DMS53 (cell line): Measurements from ENCODE around the gene DDAH1.
A peak's percentile ranks its signal among the peaks of the same experiment; 100 is the strongest.

Source experiments
- DNase-seq: peaks from one replicate; lab custom pipeline; 2025; lab: John Stamatoyannopoulos, UW

The DDAH1 gene

GRCh38 chr1:85303440-85304162 lies 161.4 kb downstream of the DDAH1 start:
- no peak for DNase-seq

DNA sequence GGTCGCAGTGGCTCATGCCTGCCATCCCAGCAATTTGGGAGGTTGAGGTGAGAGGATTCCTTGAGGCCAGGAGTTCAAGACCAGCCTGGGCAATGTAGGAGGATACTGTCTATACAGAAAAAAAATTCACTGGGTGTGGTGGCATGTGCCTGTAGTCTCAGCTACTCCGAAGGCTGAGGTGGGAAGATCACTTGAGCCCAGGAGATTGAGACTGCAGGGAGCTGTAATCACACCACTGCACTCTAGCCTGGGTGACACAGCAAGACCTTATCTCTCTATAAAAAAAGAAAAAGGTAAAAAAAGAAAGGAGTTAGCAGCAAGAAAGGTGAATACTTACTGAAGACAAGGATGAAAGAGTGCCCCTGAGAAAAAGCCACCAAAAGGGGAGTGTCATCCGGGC lies 164.8 kb downstream of the DDAH1 start:
- no peak for DNase-seq

DNA sequence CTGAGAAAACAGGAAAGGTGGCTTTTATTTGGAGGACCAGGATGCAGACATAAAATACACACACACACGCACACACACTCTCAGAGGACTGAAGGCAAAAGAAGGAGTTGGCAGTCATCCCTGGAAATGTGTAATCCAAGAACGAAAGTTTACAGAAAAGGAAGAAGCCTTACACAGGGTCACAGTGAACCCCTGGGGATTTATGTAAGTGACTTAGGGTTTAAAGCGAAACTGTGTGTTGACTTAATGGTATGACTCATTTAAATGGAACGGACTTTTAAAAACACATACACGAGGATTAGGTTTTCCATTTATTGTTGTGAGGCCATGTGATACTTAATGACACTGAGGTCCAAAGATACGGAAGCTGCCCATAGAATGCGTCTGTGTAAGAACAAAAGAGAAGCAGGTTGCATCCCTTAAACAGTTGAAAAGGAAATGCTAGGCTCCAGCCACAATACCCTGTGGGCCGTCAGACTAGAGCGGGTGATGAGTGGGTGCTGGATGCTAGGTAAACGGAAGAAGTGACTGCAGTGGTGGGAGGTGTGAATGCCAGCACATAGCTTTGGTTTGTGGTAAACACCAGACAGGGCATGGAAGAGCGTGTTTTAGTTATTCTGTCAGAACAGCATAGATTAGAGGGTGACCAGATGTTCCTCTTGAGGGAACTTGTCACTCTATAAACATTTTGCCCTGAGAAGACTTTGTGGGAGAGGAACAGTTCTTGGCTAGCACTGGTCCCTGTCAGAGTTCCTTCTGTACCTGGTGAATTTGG lies 166.9 kb downstream of the DDAH1 start:
- DNase-seq: peak; percentile 94

DNA sequence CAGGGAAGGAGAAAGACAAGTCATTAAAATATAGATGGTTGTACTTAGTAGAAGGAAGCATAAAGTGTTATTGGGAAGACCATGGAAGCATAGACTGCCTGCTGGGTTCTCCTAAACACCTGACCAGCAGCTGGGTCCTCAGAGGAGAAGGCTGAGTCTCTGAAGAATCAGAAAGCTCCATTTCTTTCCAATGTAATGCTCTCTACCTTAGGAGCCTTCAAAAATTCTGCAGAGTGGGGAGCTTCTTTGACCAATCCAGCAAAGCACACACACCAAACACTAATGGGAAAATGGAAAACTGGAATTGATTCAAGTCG lies 167.5 kb downstream of the DDAH1 start:
- no peak for DNase-seq

- no peak for DNase-seq
These were observed 168.0 kb downstream of the DDAH1 start for GRCh38 chr1:85296980-85297379.

- DNase-seq: peak; percentile 14
These were observed 169.3 kb downstream of the DDAH1 start for GRCh38 chr1:85295654-85296053.

- peak; percentile 47 for DNase-seq
These were observed 169.9 kb downstream of the DDAH1 start for GRCh38 chr1:85295006-85295431.

DNA sequence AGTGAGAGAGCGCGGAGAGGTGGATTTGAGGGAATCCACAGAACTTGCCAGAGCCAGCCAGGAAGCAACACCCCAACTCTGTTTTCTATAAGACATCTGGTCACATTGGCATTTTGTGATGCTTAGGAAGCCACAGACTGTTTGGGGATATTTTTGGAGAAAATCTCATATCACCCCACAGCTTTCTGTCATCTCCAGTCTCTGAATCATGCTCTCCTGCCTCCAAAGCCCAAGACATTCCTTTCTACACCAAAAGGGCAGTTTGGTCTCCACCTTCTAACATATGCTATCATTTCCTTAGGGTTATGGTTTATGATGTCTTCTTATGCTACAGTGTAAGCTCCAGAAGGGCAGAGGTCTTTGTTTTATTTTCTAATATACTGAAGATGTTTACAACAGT lies 174.1 kb downstream of the DDAH1 start:
- DNase-seq: no peak

- no peak for DNase-seq
These were observed 175.1 kb downstream of the DDAH1 start for GRCh38 chr1:85289848-85290335.

DNA sequence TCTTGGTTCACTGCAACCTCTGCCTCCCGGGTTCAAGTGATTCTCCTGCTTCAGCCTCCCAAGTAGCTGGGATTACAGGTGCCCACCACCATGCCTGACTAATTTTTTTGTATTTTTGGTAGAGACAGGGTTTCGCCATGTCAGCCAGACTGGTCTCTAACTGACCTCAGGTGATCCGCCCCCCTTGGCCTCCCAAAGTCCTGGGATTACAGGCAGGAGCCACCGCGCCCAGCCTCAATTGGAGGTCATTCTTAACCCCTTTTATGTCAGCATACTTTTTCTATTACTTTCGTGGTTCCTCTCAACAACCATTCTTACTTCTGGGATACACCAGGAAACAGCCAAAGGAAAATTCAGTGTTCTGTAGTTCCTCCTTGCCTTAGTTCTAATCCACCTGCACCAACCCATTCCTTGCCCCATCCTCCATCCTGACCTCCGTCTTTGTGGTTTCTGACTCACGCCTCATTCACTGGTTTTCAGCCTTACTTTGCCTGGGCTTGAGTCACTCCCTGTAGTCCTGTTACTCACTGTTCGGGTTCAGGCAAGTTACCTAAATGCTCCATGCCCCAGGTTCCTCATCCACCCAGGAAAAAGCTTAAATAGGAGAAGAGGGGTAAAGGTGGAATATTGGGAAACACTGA lies 175.6 kb downstream of the DDAH1 start:
- peak; percentile 19 for DNase-seq

GRCh38 chr1:85284202-85284601 lies 180.8 kb downstream of the DDAH1 start:
- no peak for DNase-seq

DNA sequence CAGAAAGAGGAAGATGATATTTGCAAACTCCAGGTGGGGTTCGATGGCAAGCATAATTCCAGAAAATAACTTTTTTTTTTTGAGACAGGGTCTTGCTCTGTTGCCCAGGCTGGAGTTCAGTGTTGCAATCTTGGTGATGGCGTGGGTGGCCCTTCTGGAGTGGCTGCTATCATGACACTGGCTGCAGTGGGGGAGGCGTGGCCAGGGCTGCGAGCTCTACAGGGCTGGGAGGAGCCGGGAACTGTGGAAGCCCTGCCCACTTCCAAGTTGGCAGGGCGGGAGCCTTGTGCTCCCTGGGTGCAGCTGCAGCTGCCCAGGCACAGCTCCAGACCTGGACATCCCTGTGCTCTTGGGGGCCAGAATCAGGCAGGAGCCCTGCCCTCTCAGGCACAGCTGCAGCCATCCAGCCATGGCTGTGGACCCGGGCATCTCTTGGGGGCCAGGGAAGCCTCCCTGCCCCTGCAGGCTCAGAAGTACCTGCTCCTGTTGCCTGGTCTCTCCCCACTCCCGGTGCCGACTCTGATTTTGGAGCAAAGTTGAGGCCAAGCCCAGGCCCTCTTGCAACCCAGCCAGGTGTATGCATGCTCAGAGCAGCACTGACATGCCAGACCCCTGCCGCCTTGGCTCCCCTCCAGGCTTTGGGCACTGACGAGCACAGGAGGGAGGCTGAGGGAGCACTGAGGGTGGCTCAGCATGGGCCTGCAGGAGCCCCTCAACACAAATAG lies 181.3 kb downstream of the DDAH1 start:
- peak; percentile 35 for DNase-seq

- peak; percentile 46 for DNase-seq
These were observed 182.5 kb downstream of the DDAH1 start for GRCh38 chr1:85282424-85282823.

- no peak for DNase-seq
These were observed 184.3 kb downstream of the DDAH1 start for GRCh38 chr1:85280636-85281035.

DNA sequence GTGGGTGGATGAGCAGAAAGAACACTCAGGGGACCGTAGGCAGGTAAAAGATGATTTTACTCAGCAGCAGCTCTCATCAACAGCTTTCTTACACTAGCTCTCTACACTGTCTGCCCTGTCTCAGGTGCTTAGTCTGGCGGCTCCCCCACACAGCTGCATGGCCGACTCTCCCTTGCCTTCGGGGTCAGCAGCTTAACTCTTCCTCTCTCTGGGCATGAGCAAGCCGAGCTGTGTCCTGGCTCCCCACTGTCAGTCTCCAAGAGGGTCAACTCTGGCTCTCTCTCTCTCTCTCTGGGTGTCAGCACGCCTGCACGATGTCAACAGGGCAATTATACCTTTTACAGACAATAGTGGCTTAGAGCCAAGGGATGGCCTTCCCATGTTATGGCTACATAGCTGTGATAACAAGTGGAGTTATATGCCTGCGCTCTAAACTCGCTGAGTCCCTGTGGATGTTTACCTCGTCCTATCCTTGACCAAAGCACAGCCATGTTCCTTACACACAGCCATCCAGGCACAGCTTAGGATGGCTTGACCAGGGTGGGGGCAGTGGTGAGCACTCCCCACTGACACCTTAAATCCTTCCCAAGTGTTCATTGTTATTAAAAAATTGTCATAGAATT lies 185.4 kb downstream of the DDAH1 start:
- DNase-seq: peak; percentile 19

- DNase-seq: peak; percentile 65
These were observed 186.1 kb downstream of the DDAH1 start for GRCh38 chr1:85278853-85279314.

- peak; percentile 35 for DNase-seq
These were observed 187.2 kb downstream of the DDAH1 start for GRCh38 chr1:85277802-85278201.

- DNase-seq: no peak
These were observed 187.8 kb downstream of the DDAH1 start for GRCh38 chr1:85276978-85277639.

- DNase-seq: peak; percentile 100
These were observed 188.6 kb downstream of the DDAH1 start, which contains the start of gene BCL10 for GRCh38 chr1:85276215-85276977. Gene BCL10, minus strand, starts transcription at chr1:85276632. Its CDS starts 280 bp downstream, at chr1:85276352.

- peak; percentile 73 for DNase-seq
These were observed 189.2 kb downstream of the DDAH1 start for GRCh38 chr1:85275701-85276214.
